Measurements from ENCODE around the gene ZBTB16. TPM values are rescaled to one million over a fixed set of nuclear protein-coding genes. Genes with fewer than 3 reads are reported as not detected.

ZBTB16 gene
- polyA plus RNA-seq, 5 donors, result 3.1 to 9.9 (median 6.7) TPM

DNA sequence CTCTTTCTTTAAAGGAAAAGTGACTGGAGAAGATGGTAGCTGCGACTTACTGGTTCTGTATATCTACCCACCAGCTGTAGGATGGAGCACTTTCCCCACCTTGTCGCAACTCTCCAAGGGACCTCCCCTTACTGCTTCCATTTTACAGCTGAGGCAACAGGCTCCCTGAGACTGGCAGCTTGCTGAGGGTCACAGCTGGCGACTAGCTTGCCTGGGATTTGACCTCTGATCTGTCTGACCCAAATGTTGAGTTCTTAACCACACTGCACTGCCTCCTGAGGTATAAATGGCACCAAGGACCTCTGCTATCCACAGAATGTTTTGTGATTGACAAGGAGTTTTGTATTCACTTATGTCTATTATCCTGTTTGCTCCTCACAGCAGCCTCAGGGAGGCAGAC is 121.7 kb downstream of the ZBTB16 start:
- no peak for DNase-seq

- DNase-seq, result no peak
Measured at GRCh38 chr11:114181752-114182151, 122.2 kb downstream of the ZBTB16 start.

- DNase-seq, result no peak
Measured at GRCh38 chr11:114182471-114183043, 123.0 kb downstream of the ZBTB16 start.

GRCh38 chr11:114183044-114183511 is 123.6 kb downstream of the ZBTB16 start:
- DNase-seq, result no peak

- no peak for DNase-seq
Measured at GRCh38 chr11:114185436-114185835, 125.9 kb downstream of the ZBTB16 start.

- DNase-seq, result no peak
Measured at GRCh38 chr11:114187173-114187572, 127.7 kb downstream of the ZBTB16 start.

- no peak for DNase-seq
Measured at GRCh38 chr11:114188851-114189570, 129.5 kb downstream of the ZBTB16 start.

GRCh38 chr11:114190630-114191029 is 131.1 kb downstream of the ZBTB16 start:
- DNase-seq, result no peak

GRCh38 chr11:114191893-114192292 is 132.4 kb downstream of the ZBTB16 start:
- DNase-seq, result no peak

GRCh38 chr11:114192841-114193389 is 133.4 kb downstream of the ZBTB16 start:
- DNase-seq, result no peak

- no peak for DNase-seq
Measured at GRCh38 chr11:114193730-114194679, 134.5 kb downstream of the ZBTB16 start.

- DNase-seq, result no peak
Measured at GRCh38 chr11:114194702-114195101, 135.2 kb downstream of the ZBTB16 start.

GRCh38 chr11:114195151-114195550 is 135.6 kb downstream of the ZBTB16 start:
- no peak for DNase-seq

- DNase-seq, result peak in 1 of 2 donors; percentile 41
Measured at GRCh38 chr11:114195981-114196731, 136.6 kb downstream of the ZBTB16 start.

DNA sequence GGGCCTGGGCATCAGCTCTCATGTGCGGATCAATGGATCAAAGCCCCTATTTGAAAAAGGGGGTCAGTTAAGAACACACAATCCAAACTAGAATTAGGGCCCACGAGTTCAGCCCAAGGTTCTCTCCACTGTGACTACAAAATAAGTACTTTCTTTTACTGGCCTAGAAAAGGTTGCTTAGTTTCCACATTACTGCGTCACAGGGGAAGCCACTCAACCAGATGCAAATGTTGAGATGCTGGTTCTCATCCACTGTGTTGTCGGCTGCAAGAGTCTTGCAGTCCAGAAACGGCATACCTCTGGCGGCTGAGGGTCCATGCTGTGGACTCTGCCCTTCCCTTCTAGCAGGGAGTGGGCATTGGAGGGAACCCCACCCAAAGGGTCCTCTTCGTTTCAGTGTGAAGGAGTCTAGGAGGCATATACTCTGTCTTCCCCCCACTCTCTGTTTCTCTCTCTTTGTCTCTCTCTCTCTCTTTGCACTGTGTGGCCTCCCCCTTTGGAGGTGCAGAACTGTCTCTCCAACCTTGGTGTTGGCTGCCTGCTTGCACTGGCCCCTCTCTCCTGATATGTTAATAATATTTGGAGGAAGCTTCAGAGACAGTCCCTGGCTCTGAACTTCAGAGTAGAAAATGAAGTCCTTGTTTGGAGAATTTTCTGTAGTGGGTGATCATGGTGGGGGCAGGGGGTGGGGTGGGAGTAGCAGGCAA is 137.6 kb downstream of the ZBTB16 start:
- no peak for DNase-seq

DNA sequence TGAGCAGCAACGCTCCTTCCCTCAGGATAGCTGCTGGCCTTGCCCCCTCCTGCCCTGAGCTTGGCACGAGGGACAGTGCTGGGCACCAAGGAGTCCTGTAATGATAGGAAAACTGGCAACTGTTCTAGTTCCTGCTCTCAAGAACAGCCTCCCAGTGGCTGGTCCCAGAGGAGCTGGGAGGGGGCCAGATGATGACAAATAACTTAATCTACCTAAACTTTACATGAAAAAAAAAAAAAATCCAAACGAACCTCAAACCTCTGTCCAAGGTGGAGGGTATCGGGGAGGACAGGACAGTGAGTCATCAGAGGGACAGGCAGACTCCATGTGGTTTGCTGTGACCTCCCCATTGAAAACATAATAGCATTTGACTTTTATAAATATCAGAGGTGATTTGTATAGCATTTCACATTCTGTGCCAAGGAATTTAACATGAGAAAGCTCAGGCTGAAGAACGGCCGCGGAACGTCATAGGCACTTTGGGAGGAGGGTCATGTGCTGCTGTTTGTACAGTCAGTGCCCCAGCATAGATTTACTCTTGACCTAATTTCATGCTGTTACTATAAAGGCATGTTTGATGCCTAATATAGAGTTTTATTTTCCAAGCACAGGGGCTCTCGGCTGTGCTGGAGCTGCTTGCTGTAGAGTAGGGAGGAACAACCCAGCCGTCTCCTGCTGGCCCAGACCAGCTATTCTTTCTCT is 138.4 kb downstream of the ZBTB16 start:
- DNase-seq, result peak; percentile 93

GRCh38 chr11:114199051-114199450 is 139.5 kb downstream of the ZBTB16 start:
- DNase-seq, result no peak

DNA sequence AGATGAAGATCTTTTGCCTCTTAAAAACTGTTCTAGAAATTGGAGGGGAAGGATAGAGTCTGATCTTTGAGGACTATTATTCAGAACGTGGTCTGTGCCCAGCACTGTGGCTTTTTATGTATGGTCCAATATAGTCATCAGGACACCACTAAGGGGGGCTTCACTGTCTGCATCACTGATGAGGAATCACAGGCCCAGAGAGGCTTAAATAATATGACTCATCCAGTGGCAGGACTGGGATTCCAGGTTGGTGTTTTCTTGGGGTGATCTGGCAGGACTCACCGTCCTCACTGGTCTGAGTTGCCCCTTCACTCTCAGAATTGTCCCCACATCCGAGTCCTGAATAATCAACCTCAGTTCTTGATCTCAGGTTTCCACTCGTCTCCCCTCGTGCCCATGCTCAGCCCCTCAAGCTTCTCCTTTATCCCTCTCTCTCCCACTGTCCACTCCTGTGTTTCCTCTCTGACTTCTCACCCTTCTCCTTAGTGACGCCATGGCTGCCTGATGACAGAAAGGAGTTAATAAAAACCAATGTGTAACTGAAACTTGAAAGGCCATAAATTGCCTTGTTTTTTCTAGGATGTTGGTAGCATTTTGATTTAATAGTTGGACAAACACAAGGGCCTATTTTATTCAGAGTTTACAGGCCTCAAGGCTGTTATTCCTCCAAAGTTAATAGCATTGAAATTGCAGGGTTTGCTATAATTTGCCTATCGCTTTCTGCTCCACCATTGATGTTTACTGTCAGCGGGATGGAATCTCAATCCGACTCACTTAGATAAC is 141.0 kb downstream of the ZBTB16 start:
- no peak for DNase-seq

GRCh38 chr11:114201219-114201618 is 141.7 kb downstream of the ZBTB16 start:
- DNase-seq, result no peak
